ENCODE results near the gene GAB2. TPM values are rescaled to one million over a fixed set of nuclear protein-coding genes. Genes with fewer than 3 reads are reported as not detected.

GAB2 gene
- total RNA-seq, 1 donor = 50.6 TPM

GRCh38 chr11:78428266-78428636 is 10.6 kb upstream of the GAB2 start:
- peak in 1 of 3 donors; percentile 82 for DNase-seq (ENCODE audit: low read depth in 2 of 3, low spot score in 2 of 3)

GRCh38 chr11:78427615-78428265 is 10.1 kb upstream of the GAB2 start:
- peak in 1 of 3 donors; percentile 61 for DNase-seq (ENCODE audit: low read depth in 2 of 3, low spot score in 2 of 3)

- DNase-seq (ENCODE audit: low read depth in 2 of 3, low spot score in 2 of 3) = no peak
Observed at GRCh38 chr11:78426845-78427244, 9.2 kb upstream of the GAB2 start.

DNA sequence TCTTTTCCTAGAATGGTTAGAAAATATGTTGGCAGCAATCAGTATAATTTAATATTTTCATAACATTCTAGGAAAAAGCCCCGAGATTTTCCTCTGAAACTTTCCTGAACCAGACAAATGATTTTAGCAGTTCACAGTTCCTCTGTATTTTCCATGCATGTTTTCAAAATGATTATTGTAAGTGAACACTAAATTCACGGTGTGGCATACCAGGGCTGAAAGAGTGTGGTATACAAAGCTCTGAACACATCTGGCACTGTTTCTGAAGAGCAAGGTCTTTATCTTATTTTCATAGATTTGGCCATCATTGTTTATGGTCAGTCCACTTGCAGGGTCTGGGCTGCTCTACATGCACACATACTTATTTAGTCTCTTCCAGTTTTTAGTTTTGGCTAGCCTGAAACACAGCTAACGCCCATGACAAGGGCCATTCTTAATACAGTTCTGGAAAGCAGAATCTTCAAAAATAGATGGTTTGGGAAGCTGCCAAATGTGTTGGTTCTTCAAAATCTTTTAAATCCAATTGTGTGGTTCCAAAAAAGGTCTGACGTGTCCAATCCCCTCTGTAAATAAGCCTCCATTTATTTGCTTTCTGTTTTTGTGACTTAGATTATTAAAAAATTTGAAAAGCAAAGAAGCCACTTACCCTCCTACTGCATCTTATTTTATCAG is 7.9 kb upstream of the GAB2 start:
- no peak for DNase-seq (ENCODE audit: low read depth in 2 of 3, low spot score in 2 of 3)

DNA sequence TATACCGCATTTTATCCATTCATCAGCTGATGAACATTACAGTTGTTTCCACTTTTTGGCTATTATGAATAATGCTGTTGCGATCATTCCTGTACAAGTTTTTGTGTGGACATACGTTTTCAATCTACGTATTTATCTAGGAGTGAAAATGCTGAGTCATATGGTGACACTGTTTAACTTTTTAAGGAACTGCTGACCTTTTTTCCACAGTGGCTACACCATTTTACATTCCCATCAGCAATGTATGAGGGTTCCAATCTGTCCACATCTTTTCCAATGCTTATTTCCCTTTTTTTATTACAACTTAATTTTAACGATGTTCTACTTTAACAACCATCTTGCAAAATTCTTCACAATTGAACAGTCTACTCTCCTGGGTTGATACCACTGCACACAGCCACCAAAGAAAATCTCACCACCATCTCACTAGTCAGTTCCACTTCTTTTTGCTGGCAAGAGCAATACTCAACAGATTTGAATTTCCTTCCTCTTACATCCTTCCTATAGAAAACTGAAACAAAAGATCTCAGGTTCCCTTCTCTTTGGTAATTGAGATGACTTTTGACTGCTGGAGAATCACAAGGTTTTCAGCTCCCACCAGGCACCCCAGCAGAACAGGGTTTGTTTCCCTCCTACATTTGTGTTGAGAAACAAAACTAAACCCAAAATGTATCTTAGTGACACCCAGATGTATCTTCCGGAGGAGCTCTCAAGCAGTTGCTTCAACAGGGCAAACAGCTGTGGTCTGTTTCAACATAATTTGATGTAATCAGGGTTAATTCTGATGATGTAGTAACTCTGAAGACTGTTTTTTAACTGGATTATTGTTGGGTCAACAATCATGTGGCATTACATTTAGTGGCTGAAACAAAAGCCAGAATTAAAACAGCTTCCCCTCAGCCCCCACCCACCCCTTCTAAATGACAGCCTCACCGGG is 7.0 kb upstream of the GAB2 start:
- peak in 1 of 3 donors; percentile 56 for DNase-seq (ENCODE audit: low read depth in 2 of 3, low spot score in 2 of 3)

DNA sequence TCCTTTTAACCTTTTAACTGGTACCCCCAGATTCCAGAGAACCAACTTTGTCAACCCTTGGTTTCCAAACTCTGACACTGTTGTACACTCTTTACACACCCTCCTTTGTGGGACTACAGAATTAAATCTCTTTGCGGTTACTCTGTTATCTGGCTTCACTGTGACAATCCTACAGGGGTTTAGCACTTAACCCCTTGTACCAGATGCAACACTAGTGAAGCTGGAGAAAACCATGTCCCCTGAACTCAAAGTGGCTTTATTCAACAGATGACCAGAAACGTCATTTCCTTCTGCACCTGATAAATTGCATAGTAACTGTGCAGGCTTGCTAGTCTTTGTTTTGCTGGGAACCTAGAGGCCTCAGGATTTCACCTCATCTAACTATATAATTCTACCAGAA is 5.6 kb upstream of the GAB2 start:
- no peak for DNase-seq (ENCODE audit: low read depth in 2 of 3, low spot score in 2 of 3)

DNA sequence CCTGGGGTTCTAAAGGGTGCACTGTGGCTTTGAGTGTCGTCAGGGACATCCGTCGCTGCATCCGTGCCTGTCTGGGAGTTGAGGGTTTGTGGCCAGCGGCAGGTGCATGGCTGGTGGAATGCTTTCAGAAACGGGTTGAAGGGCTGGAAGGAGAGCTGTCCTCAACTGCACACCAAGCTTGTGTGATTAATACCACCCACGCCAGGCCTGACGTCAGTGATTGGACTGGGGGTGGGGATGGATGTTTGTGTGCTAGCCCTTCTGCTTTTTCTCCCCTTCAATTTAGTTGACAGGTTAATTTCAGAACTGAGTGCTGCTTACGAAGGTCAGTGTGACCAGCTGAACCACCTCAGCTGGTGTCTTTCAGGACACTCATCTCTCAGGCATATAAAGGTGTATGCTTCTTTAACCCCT is 3.2 kb upstream of the GAB2 start:
- DNase-seq (ENCODE audit: low read depth in 2 of 3, low spot score in 2 of 3) = peak in 2 of 3 donors; percentile 89 to 95

GRCh38 chr11:78420255-78420764 is 2.7 kb upstream of the GAB2 start:
- DNase-seq (ENCODE audit: low read depth in 2 of 3, low spot score in 2 of 3) = peak in 2 of 3 donors; percentile 79 to 80

- no peak for DNase-seq (ENCODE audit: low read depth in 2 of 3, low spot score in 2 of 3)
Observed at GRCh38 chr11:78419327-78419726, 1.7 kb upstream of the GAB2 start.

- DNase-seq (ENCODE audit: low read depth in 2 of 3, low spot score in 2 of 3) = no peak
Observed at GRCh38 chr11:78418584-78419211, 1.1 kb upstream of the GAB2 start.

GRCh38 chr11:78417888-78418583 is 416 bp upstream of the GAB2 start:
- DNase-seq (ENCODE audit: low read depth in 2 of 3, low spot score in 2 of 3) = peak; percentile 52 to 91 (median 85)

- peak in 2 of 3 donors; percentile 90 to 93 for DNase-seq (ENCODE audit: low read depth in 2 of 3, low spot score in 2 of 3)
Observed at GRCh38 chr11:78416285-78417174, 1.1 kb downstream of the GAB2 start.

GRCh38 chr11:78415338-78415737 is 2.3 kb downstream of the GAB2 start:
- DNase-seq (ENCODE audit: low read depth in 2 of 3, low spot score in 2 of 3) = no peak

DNA sequence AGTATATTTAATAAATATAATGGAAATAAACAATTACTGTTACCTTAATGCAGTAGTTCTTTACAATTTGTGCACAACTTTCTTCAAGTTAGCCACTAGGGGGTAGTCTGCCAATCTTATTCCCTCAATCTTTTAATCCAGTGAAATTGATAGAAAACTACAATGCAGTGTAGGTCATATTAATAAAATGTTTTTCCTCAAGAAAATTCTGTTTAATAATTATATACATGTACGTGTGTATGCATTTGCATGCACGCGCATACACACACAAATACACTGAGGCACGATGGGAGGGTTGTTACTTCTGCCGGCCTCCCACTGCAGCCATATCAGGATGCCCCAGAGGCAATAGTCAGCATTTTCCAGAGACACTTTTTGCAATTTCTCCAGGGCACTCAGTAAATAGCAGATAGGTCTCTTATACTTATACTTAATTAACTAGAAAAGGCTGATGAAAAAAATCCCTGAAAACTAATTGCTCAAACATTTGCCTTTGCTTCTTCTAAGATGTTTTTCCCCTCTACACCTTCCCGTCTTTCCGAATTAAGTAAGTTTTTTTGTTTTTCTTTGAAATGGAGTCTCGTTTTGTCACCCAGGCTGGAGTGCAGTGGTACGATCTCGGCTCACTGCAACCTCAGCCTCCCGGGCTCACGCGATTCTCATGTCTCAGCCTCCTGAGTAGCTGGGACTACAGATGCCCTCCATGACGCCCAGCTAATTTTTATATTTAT is 3.1 kb downstream of the GAB2 start:
- DNase-seq (ENCODE audit: low read depth in 2 of 3, low spot score in 2 of 3) = peak in 1 of 3 donors; percentile 47

- no peak for DNase-seq (ENCODE audit: low read depth in 2 of 3, low spot score in 2 of 3)
Observed at GRCh38 chr11:78408619-78409018, 9.0 kb downstream of the GAB2 start.

GRCh38 chr11:78406568-78407196 is 10.9 kb downstream of the GAB2 start:
- DNase-seq (ENCODE audit: low read depth in 2 of 3, low spot score in 2 of 3) = no peak

DNA sequence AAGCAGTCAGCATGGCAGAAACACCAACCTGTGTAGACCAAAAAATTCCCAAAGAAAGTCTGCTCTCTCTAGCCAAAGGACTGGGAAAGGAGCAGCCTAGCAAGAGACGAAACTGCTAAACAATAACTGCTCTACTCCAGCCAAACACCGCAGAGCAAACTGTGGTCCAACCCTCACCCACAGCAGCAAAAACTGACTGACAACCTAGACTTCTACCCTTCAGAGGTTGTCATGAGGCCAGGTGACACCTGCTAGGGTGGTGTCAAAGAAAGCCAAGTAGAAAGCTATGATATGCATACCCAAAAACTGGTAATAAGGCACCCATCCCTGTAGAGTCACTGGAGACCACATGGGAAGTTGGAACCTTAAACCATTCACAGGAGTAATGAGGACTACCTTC is 11.8 kb downstream of the GAB2 start:
- DNase-seq (ENCODE audit: low read depth in 2 of 3, low spot score in 2 of 3) = no peak

DNA sequence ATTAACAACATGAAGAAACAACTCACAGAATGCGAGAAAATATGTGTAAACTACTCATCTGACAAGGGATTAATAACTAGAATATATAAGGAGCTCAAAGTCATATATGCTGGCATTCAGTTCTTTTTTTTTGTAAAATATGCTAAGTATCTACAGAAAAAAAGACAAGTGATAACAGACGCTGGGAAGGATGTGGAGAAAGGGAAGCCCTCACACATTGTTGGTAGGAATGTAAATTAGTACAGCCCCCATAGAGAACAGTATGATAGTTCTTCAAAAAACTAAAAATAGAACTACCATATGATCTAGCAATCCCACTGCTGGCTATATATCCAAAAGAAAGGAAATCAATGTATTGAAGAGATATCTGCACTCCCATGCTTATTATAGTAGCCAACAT is 13.8 kb downstream of the GAB2 start:
- no peak for DNase-seq (ENCODE audit: low read depth in 2 of 3, low spot score in 2 of 3)

Data from hematopoietic multipotent progenitor cell (in vitro differentiated cells).